ENCODE measurements around the gene LTA4H. TPM values are rescaled to one million over a fixed set of nuclear protein-coding genes. Genes with fewer than 3 reads are reported as not detected.

Gene LTA4H
- total RNA-seq = 51.4 and 52.4 TPM in 2 replicates

DNA sequence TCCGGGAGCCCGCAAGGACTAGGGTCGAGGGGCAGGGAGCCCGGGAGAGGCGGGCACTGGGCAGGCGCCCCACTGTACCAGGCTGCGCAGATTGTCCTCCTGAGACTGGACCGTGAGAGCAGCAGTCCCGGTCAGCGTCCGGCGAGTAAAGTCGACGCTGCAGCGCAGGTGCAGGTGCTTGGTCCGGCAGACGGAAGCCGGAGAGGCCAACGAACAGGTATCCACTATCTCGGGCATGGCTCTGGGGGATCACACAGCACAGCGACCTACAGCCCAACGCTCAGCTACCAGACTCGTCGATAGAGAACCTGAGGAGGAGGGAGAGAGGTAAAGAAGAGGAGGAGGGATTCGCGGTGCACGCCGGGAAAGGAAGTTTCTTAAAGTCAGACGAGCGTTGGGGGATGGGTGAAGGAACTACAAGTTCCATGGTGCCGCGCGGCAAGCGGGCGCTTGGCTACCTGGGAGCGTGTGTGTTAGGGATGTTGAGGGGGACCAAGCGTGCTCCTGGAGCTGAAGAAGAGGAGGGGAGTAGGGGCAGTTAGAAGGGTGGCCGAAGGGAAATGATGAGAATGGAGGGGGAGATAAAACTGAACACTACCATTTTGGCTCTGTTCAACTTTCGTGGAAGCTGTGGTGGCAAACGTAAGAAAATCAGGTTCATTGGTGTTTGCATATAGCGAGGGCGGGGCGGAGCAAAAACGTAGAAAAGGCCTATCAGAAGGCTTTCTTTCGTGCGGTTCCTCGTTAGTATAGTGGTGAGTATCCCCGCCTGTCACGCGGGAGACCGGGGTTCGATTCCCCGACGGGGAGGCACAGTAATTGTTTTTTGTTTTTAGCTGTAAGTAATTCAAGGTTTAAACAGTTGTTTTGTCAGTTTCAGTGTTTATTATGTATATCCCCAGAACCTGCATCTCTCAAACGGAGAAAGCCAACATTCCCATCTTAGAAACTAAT is at the start of gene LTA4H:
Gene LTA4H, minus strand, starts transcription at position 305 of the 954 bp plus-strand sequence. Its CDS starts 68 bp downstream, at position 237.

DNA sequence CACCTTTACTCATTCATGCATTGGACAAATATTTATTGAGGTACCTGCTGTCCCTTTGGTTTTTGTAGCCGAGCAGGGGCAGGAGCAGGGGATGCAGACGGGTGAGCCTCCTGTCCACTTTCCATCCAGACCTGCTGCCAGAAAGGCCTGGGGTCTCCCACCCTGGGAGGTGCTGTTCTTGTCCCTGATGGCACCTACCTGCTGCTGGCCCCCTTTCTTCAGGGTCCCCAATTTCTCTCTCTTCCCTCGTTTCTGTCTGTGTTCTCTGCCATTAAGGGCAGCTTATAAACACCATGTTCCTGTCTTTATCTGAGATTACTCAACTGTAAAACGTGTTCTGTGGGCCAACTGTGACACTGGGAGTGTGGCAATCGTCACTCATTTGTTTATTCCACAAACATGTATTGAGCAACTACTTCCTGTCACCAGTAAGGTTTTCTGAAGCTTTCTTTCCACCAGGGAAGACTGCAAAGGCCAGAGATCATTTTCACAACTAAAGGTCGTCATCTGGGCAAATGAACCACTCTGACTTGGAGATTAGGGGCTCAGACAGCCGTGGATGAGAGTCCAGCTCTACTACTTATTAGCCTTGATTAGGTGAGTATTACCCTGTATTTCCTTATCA is 39.2 kb downstream of the LTA4H start, which contains the start of gene HAL:
Gene HAL, minus strand, starts transcription at position 311 of the 625 bp plus-strand sequence. CDS start 434 bp downstream, outside the sequence.

Other genes starting within 250 kb of the LTA4H start
- gene NTN4, start 244.8 kb downstream of the LTA4H start, total RNA-seq = 26.1 and 65.3 TPM in 2 replicates
- gene SNRPF, start 176.6 kb downstream of the LTA4H start, total RNA-seq = 10.9 and 11.8 TPM in 2 replicates
- gene CCDC38, start 93.0 kb downstream of the LTA4H start, total RNA-seq = not detected in 2 replicates
- gene AMDHD1, start 92.3 kb downstream of the LTA4H start, total RNA-seq = 0.39 TPM in 1 of 2 replicates, not detected in the other
- gene HAL, start 39.2 kb downstream of the LTA4H start, total RNA-seq = not detected in 2 replicates
- gene ELK3, start 158.8 kb upstream of the LTA4H start, total RNA-seq = 46.3 and 64.7 TPM in 2 replicates